SK-N-MC (cell line): ENCODE measurements around the gene SERPINI1.

ENCODE experiments used
- EZH2 ChIP-seq: fragments of 200-600 bp; sonication (generic); IDR thresholded peaks from one replicate; pipeline ENCODE4 v1.6.1; 2017; ENCODE audit warnings: antibody characterized with exemption
- POLR2AphosphoS5 ChIP-seq: IDR thresholded peaks from 2 replicates; pipeline ENCODE4 v1.6.1; 2012; ENCODE audit warnings: mild to moderate bottlenecking, low read depth, low read length, borderline replicate concordance

DNA sequence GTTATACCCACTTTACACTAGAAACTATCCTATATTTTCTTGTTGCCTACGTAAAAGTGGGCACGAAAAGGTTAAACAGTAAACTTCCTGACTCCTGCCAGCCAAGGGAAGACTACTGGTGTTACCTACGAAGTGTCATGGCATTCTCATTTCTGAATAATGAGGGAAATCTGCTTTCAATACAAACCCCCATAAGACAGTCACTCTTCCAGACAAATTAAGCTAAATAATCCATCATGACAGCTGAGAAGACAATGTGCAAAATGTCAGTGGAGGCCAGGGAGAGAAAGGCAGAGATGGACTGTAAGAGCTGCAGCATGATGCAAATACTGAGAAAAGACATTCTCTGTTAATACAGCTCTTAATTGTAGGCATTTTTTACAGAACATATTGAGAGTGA, 136.5 kb downstream of the SERPINI1 start:
- TF ChIP-seq EZH2 (no peak), POLR2AphosphoS5 (no peak)
